Measurements from ENCODE around the gene FAM20A. TPM values are rescaled to one million over a fixed set of nuclear protein-coding genes. Genes with fewer than 3 reads are reported as not detected.

FAM20A gene
- total and polyA plus RNA-seq, 8 donors: 11.4 to 81.3 (median 17.0) TPM; not detected in 1

GRCh38 chr17:68542698-68543463 is 58.3 kb downstream of the FAM20A start:
- TF ChIP-seq EP300 (IDR thresholded peaks at IDR 0.05) (no peak), CTCF (IDR thresholded peaks at IDR 0.05) (no peak), POLR2AphosphoS5 (IDR thresholded peaks at IDR 0.05) (peak in 2 of 3 donors; percentile 54 to 59)
- Histone ChIP-seq H3K36me3 (peaks cover 19 to 49% (median 40%) of the 10 kb centered on the region in 4 donors), H3K27ac (peak overlapping the region; percentile 58 to 79 (median 74)), H3K9me3 (no peaks in the 10 kb centered on the region), H3K4me3 (no peak overlapping the region), H3K27me3 (no peaks in the 10 kb centered on the region), H3K4me1 (peaks cover 0 to 32% (median 10%) of the 10 kb centered on the region in 4 donors)
- intact Hi-C loops (cut with DNase I; ENCODE audit: low total_unique reads): no loop called here
- DNase-seq: peak in 1 of 2 donors; percentile 76
- WGBS, 5 donors: 60 to 78% (median 74%) methylated on average over 13 of the region's 13 CpGs

- WGBS, 5 donors: 90 to 95% (median 93%) methylated on average over 6 of the region's 6 CpGs
- intact Hi-C loops (cut with DNase I; ENCODE audit: low total_unique reads): no loop called here
- TF ChIP-seq POLR2AphosphoS5 (IDR thresholded peaks at IDR 0.05) (no peak), POLR2A (IDR thresholded peaks at IDR 0.05) (no peak), EP300 (IDR thresholded peaks at IDR 0.05) (no peak), CTCF (IDR thresholded peaks at IDR 0.05) (no peak)
- Histone ChIP-seq H3K36me3 (peaks cover 29 to 56% (median 50%) of the 10 kb centered on the region in 4 donors), H3K27ac (peak overlapping the region in 4 of 5 donors; percentile 53 to 79 (median 66)), H3K27me3 (no peaks in the 10 kb centered on the region), H3K9me3 (no peaks in the 10 kb centered on the region), H3K4me1 (peaks cover 0 to 32% (median 10%) of the 10 kb centered on the region in 4 donors), H3K4me3 (no peak overlapping the region)
- no peak for DNase-seq
Observed at GRCh38 chr17:68541816-68542215, 59.4 kb downstream of the FAM20A start.

GRCh38 chr17:68540981-68541380 is 60.2 kb downstream of the FAM20A start:
- H3K9me3 ChIP-seq: no peaks in the 10 kb centered on the region
- peaks cover 0 to 32% (median 10%) of the 10 kb centered on the region in 4 donors for H3K4me1 ChIP-seq
- DNase-seq: no peak
- H3K36me3 ChIP-seq: peaks cover 33 to 64% (median 59%) of the 10 kb centered on the region in 4 donors
- WGBS, 5 donors: 82 to 96% (median 92%) methylated on average over 7 to 8 of the region's 8 CpGs
- intact Hi-C loops (cut with DNase I; ENCODE audit: low total_unique reads): no loop called here
- H3K27ac ChIP-seq: peak overlapping the region in 2 of 5 donors; percentile 44 to 53
- TF ChIP-seq POLR2AphosphoS5 (IDR thresholded peaks at IDR 0.05) (no peak), EP300 (IDR thresholded peaks at IDR 0.05) (no peak), POLR2A (IDR thresholded peaks at IDR 0.05) (no peak), CTCF (IDR thresholded peaks at IDR 0.05) (no peak)
- H3K4me3 ChIP-seq: no peak overlapping the region
- no peaks in the 10 kb centered on the region for H3K27me3 ChIP-seq

- DNase-seq: peak; percentile 55 to 67
- Histone ChIP-seq H3K27me3 (no peaks in the 10 kb centered on the region), H3K27ac (peak overlapping the region in 4 of 5 donors; percentile 7 to 53 (median 36)), H3K4me3 (no peak overlapping the region), H3K4me1 (peaks cover 0 to 32% (median 10%) of the 10 kb centered on the region in 4 donors), H3K36me3 (peaks cover 42 to 76% (median 70%) of the 10 kb centered on the region in 4 donors), H3K9me3 (no peaks in the 10 kb centered on the region)
- TF ChIP-seq EP300 (IDR thresholded peaks at IDR 0.05) (no peak), POLR2AphosphoS5 (IDR thresholded peaks at IDR 0.05) (peak in 2 of 3 donors; percentile 22 to 60), POLR2A (IDR thresholded peaks at IDR 0.05) (no peak), CTCF (IDR thresholded peaks at IDR 0.05) (peak in 4 of 7 experiments; percentile 21 to 45 (median 22))
- intact Hi-C loops (cut with DNase I; ENCODE audit: low total_unique reads): loop anchor here (10.0 kb wide), 1 partner anchor 225 kb away; no protein-coding TSS in a partner anchor
- WGBS, 5 donors: 51 to 61% (median 54%) methylated on average over 18 to 20 of the region's 20 CpGs
Observed at GRCh38 chr17:68539548-68540467, 61.4 kb downstream of the FAM20A start.
